CD4-positive, alpha-beta T cell (primary cell): ENCODE results near the gene KRTAP9-6. TPM values are rescaled to one million over a fixed set of nuclear protein-coding genes. Genes with fewer than 3 reads are reported as not detected.
"Not testable (repeated sequence)": the region's sequence is repeated elsewhere in the genome, so short reads cannot be mapped to it uniquely, and the experiment has no call there.

Experiments used
- ATAC-seq: fragments of 200-7000 bp; cut with Tn5 transposase; one replicate; pipeline ENCODE4 v1.10.0; 2022; ENCODE audit warnings: mild to moderate bottlenecking; ENCODE audit not compliant: poor library complexity
- CTCF ChIA-PET: fragments of 350-600 bp; sonication (Branson Sonifier 250); formaldehyde crosslinking; loops from one replicate; lab custom pipeline; 2021; ENCODE audit warnings: antibody characterized with exemption, inconsistent platforms; lab: Charles Lee
- POLR2A ChIA-PET: fragments of 350-600 bp; sonication (Branson Sonifier 250); formaldehyde crosslinking; loops from one replicate; lab custom pipeline; 2021; ENCODE audit warnings: antibody characterized with exemption, inconsistent platforms; lab: Charles Lee
- DNase-seq, 14 experiments: peaks; one replicate each; pipeline ENCODE4 v3.0.0-alpha.2; 2013 to 2020; ENCODE audit warnings: mixed read lengths in 2 of 14
- H3K27ac ChIP-seq, 2 donors: one replicate each; pipeline versions ENCODE4 v1.5.1 to v1.7.0; 2013; ENCODE audit warnings: low read length in 2 of 2, low read depth in 1 of 2, mild to moderate bottlenecking in 1 of 2
- H3K27me3 ChIP-seq, 2 experiments: 1 replicate in 1 of 2; 2 replicates in 1 of 2; pipeline versions ENCODE4 v1.6.1 to v1.7.0; 2013; ENCODE audit warnings: low read length in 2 of 2, control low read depth in 1 of 2, mild to moderate bottlenecking in 1 of 2, moderate library complexity in 1 of 2; ENCODE audit not compliant: insufficient read depth in 2 of 2, control insufficient read depth in 1 of 2
- H3K36me3 ChIP-seq: one replicate; pipeline ENCODE4 v1.6.1; 2013; ENCODE audit warnings: low read length, control low read depth; ENCODE audit not compliant: insufficient read depth
- H3K4me1 ChIP-seq: one replicate; pipeline ENCODE4 v1.6.1; 2013; ENCODE audit warnings: low read length, control low read depth; ENCODE audit not compliant: insufficient read depth
- H3K4me3 ChIP-seq: one replicate; pipeline ENCODE4 v1.5.1; 2013; ENCODE audit warnings: mild to moderate bottlenecking, low read length, moderate library complexity
- H3K9me3 ChIP-seq, 2 experiments: 1 replicate in 1 of 2; 2 replicates in 1 of 2; pipeline versions ENCODE4 v1.6.1 to v1.7.0; 2013; ENCODE audit warnings: low read length in 2 of 2, mild to moderate bottlenecking in 2 of 2, control low read depth in 1 of 2, moderate library complexity in 1 of 2; ENCODE audit not compliant: control insufficient read depth in 1 of 2, insufficient read depth in 1 of 2
- H3K27ac Mint-ChIP-seq: one replicate; pipeline ENCODE4 v1.8.0; 2020; ENCODE audit warnings: mixed read lengths
- H3K27me3 Mint-ChIP-seq: one replicate; pipeline ENCODE4 v1.8.0; 2021; ENCODE audit warnings: mixed read lengths
- H3K36me3 Mint-ChIP-seq: one replicate; pipeline ENCODE4 v1.8.0; 2021; ENCODE audit warnings: low read depth, mixed read lengths
- H3K4me1 Mint-ChIP-seq: one replicate; pipeline ENCODE4 v1.8.0; 2021; ENCODE audit warnings: low read depth, mixed read lengths
- H3K4me3 Mint-ChIP-seq: one replicate; pipeline ENCODE4 v1.8.0; 2020; ENCODE audit warnings: mild to moderate bottlenecking, mixed read lengths
- H3K9me3 Mint-ChIP-seq: one replicate; pipeline ENCODE4 v1.8.0; 2020; ENCODE audit warnings: mixed read lengths
- intact Hi-C, 2 experiments: fragments of 100-400 bp; cut with DNase I in 1 of 2; cut with micrococcal nuclease in 1 of 2; formaldehyde crosslinking; loops; one replicate each; pipeline versions ENCODE4 v1.15.1 to v1.9.0; 2023 to 2025; cut with DNase I, micrococcal nuclease
- total RNA-seq, 174 experiments: library from RNA in 2 of 174; stranded (reverse) in 2 of 174; gene quantifications; one replicate each; pipeline ENCODE4 v1.2.3 and lab custom pipeline; 2021 to 2026

Gene KRTAP9-6
- total RNA-seq, 2 experiments from 2014 or later: not detected

DNA sequence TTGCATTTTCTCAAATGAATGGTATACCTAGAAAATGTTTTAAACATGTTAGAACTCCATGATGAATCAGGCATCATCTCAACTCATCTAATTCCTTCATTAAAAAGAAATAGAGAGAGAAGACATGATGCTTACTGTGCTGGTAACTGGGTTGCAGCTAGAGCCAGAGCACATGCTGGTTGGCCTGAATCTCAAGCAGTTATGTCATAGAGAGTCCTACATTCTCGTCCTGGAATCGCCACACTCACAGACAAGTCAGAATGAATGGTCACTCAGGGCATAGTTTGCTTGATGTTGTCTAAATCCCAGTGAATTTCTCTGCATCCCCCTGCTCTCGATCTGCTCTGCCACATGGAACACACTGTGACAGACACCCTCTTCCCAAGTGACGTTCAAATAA, 28.1 kb upstream of the KRTAP9-6 start:
- H3K9me3 ChIP-seq, ATAC-seq, H3K4me3 ChIP-seq, H3K27me3 ChIP-seq, H3K4me1 Mint-ChIP-seq, H3K4me3 Mint-ChIP-seq, H3K27ac ChIP-seq, H3K4me1 ChIP-seq, DNase-seq, H3K9me3 Mint-ChIP-seq, CTCF ChIA-PET, POLR2A ChIA-PET, H3K27ac Mint-ChIP-seq, H3K36me3 ChIP-seq, intact Hi-C loops, H3K36me3 Mint-ChIP-seq: not testable (repeated sequence)
- peaks cover 25% of the 10 kb centered on the region for H3K27me3 Mint-ChIP-seq

- H3K4me1 ChIP-seq, H3K4me3 Mint-ChIP-seq, CTCF ChIA-PET, H3K27me3 ChIP-seq, intact Hi-C loops, H3K9me3 ChIP-seq, H3K4me3 ChIP-seq, H3K27ac ChIP-seq, H3K36me3 Mint-ChIP-seq, H3K27ac Mint-ChIP-seq, POLR2A ChIA-PET, H3K9me3 Mint-ChIP-seq, H3K4me1 Mint-ChIP-seq, DNase-seq, ATAC-seq, H3K36me3 ChIP-seq: not testable (repeated sequence)
- peaks cover 28% of the 10 kb centered on the region for H3K27me3 Mint-ChIP-seq
Measured at GRCh38 chr17:41237949-41238437, 27.2 kb upstream of the KRTAP9-6 start, which contains the start of gene KRTAP9-8. KRTAP9-8 (plus strand) TSS chr17:41237999; CDS start chr17:41238052, 53 bp downstream.

DNA sequence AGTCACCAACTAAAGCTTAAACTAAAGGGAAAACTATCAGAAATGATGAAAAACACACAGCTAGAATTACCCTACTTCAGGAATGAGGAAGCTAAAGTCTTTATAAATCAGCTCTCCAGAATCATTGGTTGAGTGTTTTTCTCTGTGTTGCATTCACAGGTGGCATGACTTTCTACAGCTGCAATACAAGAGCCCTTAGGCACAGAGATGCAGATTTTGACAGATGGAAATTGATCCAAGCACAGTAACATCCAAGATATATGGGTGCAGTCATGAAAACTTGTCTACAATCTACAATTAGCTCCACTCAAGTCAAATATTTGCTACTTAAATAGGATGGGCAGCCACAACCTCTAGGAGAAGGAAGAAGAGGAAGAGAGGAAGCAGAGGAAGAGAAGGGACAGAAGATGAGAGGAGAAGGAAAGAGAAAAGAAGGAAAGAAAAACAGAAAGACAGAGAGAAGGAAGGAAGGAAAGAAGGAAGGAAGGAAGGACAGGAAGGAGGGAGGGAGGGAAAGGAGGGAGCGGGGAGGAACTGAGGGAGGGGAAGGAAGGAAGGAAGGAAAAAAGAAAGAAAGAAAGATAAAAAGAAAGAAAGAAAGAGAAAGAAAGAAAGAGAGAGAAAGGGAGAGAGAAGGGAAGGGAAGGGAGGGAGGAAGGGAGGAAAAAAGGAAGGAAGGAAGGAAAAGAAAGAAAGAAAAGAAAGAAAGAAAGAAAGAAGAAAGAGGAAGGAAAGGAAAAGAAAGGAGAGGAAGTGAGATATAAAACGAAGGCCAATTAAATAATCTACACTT, 18.0 kb upstream of the KRTAP9-6 start:
- CTCF ChIA-PET, H3K36me3 ChIP-seq, H3K36me3 Mint-ChIP-seq, H3K27ac Mint-ChIP-seq, DNase-seq, ATAC-seq, H3K4me1 Mint-ChIP-seq, H3K4me3 ChIP-seq, H3K4me3 Mint-ChIP-seq, H3K4me1 ChIP-seq, H3K27me3 Mint-ChIP-seq, POLR2A ChIA-PET, H3K27ac ChIP-seq, intact Hi-C loops, H3K27me3 ChIP-seq, H3K9me3 Mint-ChIP-seq, H3K9me3 ChIP-seq: not testable (repeated sequence)

DNA sequence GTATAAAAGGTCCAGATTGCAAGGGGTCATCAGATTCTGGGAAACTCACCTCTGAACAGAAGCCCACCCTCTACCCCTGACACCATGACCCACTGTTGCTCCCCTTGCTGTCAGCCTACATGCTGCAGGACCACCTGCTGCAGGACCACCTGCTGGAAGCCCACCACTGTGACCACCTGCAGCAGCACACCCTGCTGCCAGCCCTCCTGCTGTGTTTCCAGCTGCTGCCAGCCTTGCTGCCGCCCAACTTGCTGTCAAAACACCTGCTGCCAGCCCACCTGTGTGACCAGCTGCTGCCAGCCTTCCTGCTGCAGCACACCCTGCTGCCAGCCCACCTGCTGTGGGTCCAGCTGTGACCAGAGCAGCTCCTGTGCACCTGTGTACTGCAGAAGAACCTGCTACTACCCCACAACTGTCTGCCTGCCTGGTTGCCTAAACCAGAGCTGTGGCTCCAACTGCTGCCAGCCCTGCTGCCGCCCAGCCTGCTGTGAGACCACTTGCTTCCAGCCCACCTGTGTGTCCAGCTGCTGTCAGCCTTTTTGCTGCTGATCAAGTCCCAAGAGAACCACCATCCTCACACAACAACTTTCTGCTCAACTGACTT, 15.4 kb upstream of the KRTAP9-6 start, which contains the start of gene KRTAP9-4:
TSS of gene KRTAP9-4 (plus strand) at position 51 of the 604 bp plus-strand sequence. CDS start at position 85, 34 bp downstream.
- H3K4me3 Mint-ChIP-seq, H3K4me1 ChIP-seq, H3K27me3 Mint-ChIP-seq, H3K9me3 ChIP-seq, POLR2A ChIA-PET, ATAC-seq, CTCF ChIA-PET, H3K27me3 ChIP-seq, H3K36me3 Mint-ChIP-seq, H3K9me3 Mint-ChIP-seq, H3K4me1 Mint-ChIP-seq, H3K27ac Mint-ChIP-seq, H3K27ac ChIP-seq, H3K4me3 ChIP-seq, H3K36me3 ChIP-seq, DNase-seq: not testable (repeated sequence)
- intact Hi-C loops: loop anchor here in 1 of 2 experiments (5.0 kb wide), 1 partner anchor 43 kb away; no protein-coding TSS in a partner anchor
